ENCODE measurements around the gene LMOD2. TPM values are rescaled to one million over a fixed set of nuclear protein-coding genes. Genes with fewer than 3 reads are reported as not detected.

LMOD2 gene
- total RNA-seq, 1 experiment from 2014 or later = not detected

DNA sequence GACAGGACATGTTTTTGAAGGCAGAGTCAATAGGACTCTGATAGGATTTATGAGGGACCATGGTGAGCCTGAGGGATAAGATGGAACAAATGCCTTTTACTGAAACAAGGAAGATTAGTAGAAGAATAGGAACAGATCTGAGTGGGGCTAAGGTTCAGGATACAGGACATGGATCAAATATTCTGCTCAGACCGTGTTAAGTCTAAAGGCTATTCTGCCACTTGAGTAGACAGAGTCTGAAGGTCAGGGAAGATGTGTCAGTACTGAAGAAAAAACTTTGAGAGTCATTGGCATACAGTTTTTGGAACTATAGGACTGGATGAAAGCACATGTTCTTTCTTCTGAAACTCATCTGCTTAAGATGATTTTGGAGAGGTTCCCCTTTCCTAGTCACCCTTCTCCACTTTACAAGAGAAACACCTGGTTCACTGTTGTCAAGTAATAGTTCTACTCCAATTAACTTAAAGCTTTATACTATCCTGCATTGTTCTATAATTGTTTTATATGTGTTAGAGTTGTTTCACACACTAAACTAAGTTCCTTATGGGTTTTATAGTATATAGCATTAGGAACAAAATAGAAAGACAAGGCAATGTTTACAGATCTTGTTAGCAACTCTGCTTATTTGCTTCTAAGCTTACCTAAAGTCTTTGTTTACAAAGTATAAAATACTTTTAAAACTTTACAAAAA lies 49.7 kb downstream of the LMOD2 start:
- Histone ChIP-seq H4K20me1 (ENCODE audit: low read length) (no peaks in the 10 kb centered on the region), H3F3A (ENCODE audit: low read length, unreplicated experiment) (no peaks in the 10 kb centered on the region), H3K4me3 (ENCODE audit: low read length) (no peak overlapping the region), H3K4me1 (ENCODE audit: insufficient read depth, low read length) (no peaks in the 10 kb centered on the region), H3K27me3 (ENCODE audit: low read length) (no peaks in the 10 kb centered on the region), H3K36me3 (ENCODE audit: low read depth, low read length) (peaks cover 23% of the 10 kb centered on the region; the same call in 1 of the 2 replicates), H2AFZ (ENCODE audit: low read length) (no peak overlapping the region), H3K79me2 (ENCODE audit: low read length) (peaks cover under 1% of the 10 kb centered on the region; the same call in 1 of the 2 replicates), H3K9me2 (replicated peaks; ENCODE audit: low read length) (no peaks in the 10 kb centered on the region), H3K9me3 (ENCODE audit: low read length) (no peaks in the 10 kb centered on the region), H3K9ac (ENCODE audit: low read length) (no peak overlapping the region), H3K4me2 (ENCODE audit: low read length) (no peak overlapping the region), H3K27ac (ENCODE audit: low read length) (no peak overlapping the region)
- ChIA-PET POLR2A (ENCODE audit: unreplicated experiment) (interaction anchor here (0.7 kb wide), 1 partner anchor 216 kb away, joined by 3 read pairs; no protein-coding TSS in a partner anchor), CTCF (no interaction called here)
- intact Hi-C loops (cut with micrococcal nuclease) = no loop called here
- BruUV-seq (replicated peaks) = no TSS peak
- TF ChIP-seq EZH2 (IDR thresholded peaks at IDR 0.05; ENCODE audit: low read length, unreplicated experiment) (no peak), EZH2phosphoT487 (IDR thresholded peaks at IDR 0.05; ENCODE audit: borderline replicate concordance, low read length) (no peak)
- TF ChIP-seq, protein P1, sequence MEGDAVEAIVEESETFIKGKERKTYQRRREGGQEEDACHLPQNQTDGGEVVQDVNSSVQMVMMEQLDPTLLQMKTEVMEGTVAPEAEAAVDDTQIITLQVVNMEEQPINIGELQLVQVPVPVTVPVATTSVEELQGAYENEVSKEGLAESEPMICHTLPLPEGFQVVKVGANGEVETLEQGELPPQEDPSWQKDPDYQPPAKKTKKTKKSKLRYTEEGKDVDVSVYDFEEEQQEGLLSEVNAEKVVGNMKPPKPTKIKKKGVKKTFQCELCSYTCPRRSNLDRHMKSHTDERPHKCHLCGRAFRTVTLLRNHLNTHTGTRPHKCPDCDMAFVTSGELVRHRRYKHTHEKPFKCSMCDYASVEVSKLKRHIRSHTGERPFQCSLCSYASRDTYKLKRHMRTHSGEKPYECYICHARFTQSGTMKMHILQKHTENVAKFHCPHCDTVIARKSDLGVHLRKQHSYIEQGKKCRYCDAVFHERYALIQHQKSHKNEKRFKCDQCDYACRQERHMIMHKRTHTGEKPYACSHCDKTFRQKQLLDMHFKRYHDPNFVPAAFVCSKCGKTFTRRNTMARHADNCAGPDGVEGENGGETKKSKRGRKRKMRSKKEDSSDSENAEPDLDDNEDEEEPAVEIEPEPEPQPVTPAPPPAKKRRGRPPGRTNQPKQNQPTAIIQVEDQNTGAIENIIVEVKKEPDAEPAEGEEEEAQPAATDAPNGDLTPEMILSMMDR (conservative IDR thresholded peaks at IDR 0.05; ENCODE audit: low read depth, low read length) = no peak
- DNase-seq (no peak), ATAC-seq (no peak)

DNA sequence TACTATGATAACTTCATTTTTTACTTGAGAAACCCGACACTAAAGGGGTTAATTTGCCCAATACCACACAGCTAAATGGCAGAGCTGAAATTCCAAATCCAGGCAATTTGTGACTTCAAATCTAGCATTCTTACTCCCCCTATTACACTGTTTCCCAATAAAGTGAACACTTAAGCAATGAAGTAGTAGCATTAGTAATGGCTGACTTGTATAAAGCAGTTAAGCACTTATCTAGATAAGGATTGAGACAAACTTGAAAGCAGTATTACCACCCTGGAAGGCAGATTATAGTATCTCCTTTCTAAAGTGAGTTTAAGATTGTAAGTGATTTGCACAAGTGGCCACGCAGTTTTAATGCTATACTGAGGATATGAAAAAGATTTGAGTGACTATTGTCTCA lies 53.9 kb downstream of the LMOD2 start:
- no TSS peak for BruUV-seq (replicated peaks)
- H3K27ac ChIP-seq (ENCODE audit: low read length) = no peak overlapping the region
- DNase-seq (no peak), ATAC-seq (no peak)
- H3K4me2 ChIP-seq (ENCODE audit: low read length) = no peak overlapping the region
- no peaks in the 10 kb centered on the region for H3F3A ChIP-seq (ENCODE audit: low read length, unreplicated experiment)
- TF ChIP-seq EZH2 (IDR thresholded peaks at IDR 0.05; ENCODE audit: low read length, unreplicated experiment) = no peak
- no peak for TF ChIP-seq EZH2phosphoT487 (IDR thresholded peaks at IDR 0.05; ENCODE audit: borderline replicate concordance, low read length)
- TF ChIP-seq, protein P1 (conservative IDR thresholded peaks at IDR 0.05; ENCODE audit: low read depth, low read length) = no peak
- H3K9me2 ChIP-seq (replicated peaks; ENCODE audit: low read length) = no peaks in the 10 kb centered on the region
- H3K9ac ChIP-seq (ENCODE audit: low read length) = no peak overlapping the region
- H4K20me1 ChIP-seq (ENCODE audit: low read length) = no peaks in the 10 kb centered on the region
- intact Hi-C loops (cut with micrococcal nuclease) = no loop called here
- H3K27me3 ChIP-seq (ENCODE audit: low read length) = no peaks in the 10 kb centered on the region
- CTCF ChIA-PET = no interaction called here
- H3K4me1 ChIP-seq (ENCODE audit: insufficient read depth, low read length) = peaks cover 3% of the 10 kb centered on the region; the same call in 1 of the 2 replicates
- no peak overlapping the region for H2AFZ ChIP-seq (ENCODE audit: low read length)
- no peaks in the 10 kb centered on the region for H3K9me3 ChIP-seq (ENCODE audit: low read length)
- POLR2A ChIA-PET (ENCODE audit: unreplicated experiment) = no interaction called here
- H3K36me3 ChIP-seq (ENCODE audit: low read depth, low read length) = peaks cover 14% of the 10 kb centered on the region; the same call in 1 of the 2 replicates
- peaks cover 25% of the 10 kb centered on the region for H3K79me2 ChIP-seq (ENCODE audit: low read length)
- H3K4me3 ChIP-seq (ENCODE audit: low read length) = no peak overlapping the region

DNA sequence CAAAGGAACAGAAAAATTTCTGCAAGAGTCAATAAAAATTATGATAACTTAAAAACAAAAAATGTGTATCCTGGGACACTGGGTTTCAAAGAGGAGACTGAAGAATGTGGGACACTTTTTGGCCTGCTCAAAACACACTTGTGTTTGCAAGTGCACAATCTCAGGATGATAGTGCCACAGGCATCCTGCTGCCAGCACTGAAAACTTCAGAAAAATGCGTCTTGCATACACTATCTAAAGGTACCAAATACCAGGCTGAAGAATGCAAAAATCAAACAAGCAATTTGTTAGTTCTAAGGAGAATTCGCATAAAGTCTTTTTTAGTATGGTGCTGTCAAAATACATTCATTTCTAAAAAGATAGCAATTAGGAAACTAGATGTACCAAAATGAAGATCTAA lies 55.0 kb downstream of the LMOD2 start:
- no peak for TF ChIP-seq EZH2 (IDR thresholded peaks at IDR 0.05; ENCODE audit: low read length, unreplicated experiment)
- TF ChIP-seq, protein P1 (conservative IDR thresholded peaks at IDR 0.05; ENCODE audit: low read depth, low read length) = no peak
- TF ChIP-seq EZH2phosphoT487 (IDR thresholded peaks at IDR 0.05; ENCODE audit: borderline replicate concordance, low read length) = no peak
- H3K27ac ChIP-seq (ENCODE audit: low read length) = no peak overlapping the region
- intact Hi-C loops (cut with micrococcal nuclease) = loop anchor here (5.0 kb wide), 1 partner anchor 37 kb away; the partner anchor contains the start of gene WASL
- ATAC-seq (no peak), DNase-seq (no peak)
- no TSS peak for BruUV-seq (replicated peaks)
- H3K4me3 ChIP-seq (ENCODE audit: low read length) = no peak overlapping the region
- no peaks in the 10 kb centered on the region for H3F3A ChIP-seq (ENCODE audit: low read length, unreplicated experiment)
- peaks cover 11% of the 10 kb centered on the region; the same call in 1 of the 2 replicates for H3K36me3 ChIP-seq (ENCODE audit: low read depth, low read length)
- H3K9me3 ChIP-seq (ENCODE audit: low read length) = no peaks in the 10 kb centered on the region
- ChIA-PET POLR2A (ENCODE audit: unreplicated experiment) (no interaction called here), CTCF (no interaction called here)
- no peak overlapping the region for H3K4me2 ChIP-seq (ENCODE audit: low read length)
- H2AFZ ChIP-seq (ENCODE audit: low read length) = no peak overlapping the region
- no peaks in the 10 kb centered on the region for H3K27me3 ChIP-seq (ENCODE audit: low read length)
- no peaks in the 10 kb centered on the region for H4K20me1 ChIP-seq (ENCODE audit: low read length)
- no peak overlapping the region for H3K9ac ChIP-seq (ENCODE audit: low read length)
- H3K4me1 ChIP-seq (ENCODE audit: insufficient read depth, low read length) = peaks cover 14% of the 10 kb centered on the region
- H3K9me2 ChIP-seq (replicated peaks; ENCODE audit: low read length) = no peaks in the 10 kb centered on the region
- peaks cover 25% of the 10 kb centered on the region for H3K79me2 ChIP-seq (ENCODE audit: low read length)
